A673 (cell line): ENCODE measurements around the gene PIP5K1A. TPM values are rescaled to one million over a fixed set of nuclear protein-coding genes. Genes with fewer than 3 reads are reported as not detected.
"Not testable (repeated sequence)": the region's sequence is repeated elsewhere in the genome, so short reads cannot be mapped to it uniquely, and the experiment has no call there.

Source experiments
- BruUV-seq: library from RNA; stranded (reverse); fragments of 400-500 nt; replicated peaks from 2 replicates; lab custom pipeline; 2021; lab: Mats Ljungman, UMichigan
- CTCF ChIA-PET: fragments of 300-600 bp; sonication (Branson Sonifier 250); formaldehyde crosslinking; loops from one replicate; lab custom pipeline; 2022; ENCODE audit warnings: antibody characterized with exemption; lab: Charles Lee
- POLR2A ChIA-PET: fragments of 300-600 bp; sonication (Branson Sonifier 250); formaldehyde crosslinking; loops from one replicate; lab custom pipeline; 2022; ENCODE audit warnings: antibody characterized with exemption; ENCODE audit not compliant: low non-redundant PET; lab: Charles Lee
- DNase-seq: peaks from one replicate; pipeline ENCODE4 v3.0.0-alpha.2; 2015; ENCODE audit warnings: low spot score
- H3K27ac ChIP-seq: fragments of 200-600 bp; sonication (generic); 2 replicates; pipeline ENCODE4 v1.5.1; 2016; ENCODE audit warnings: mixed run types, low read depth, mild to moderate bottlenecking, mixed read lengths, antibody characterized with exemption, low read length; ENCODE audit not compliant: poor library complexity, severe bottlenecking
- H3K27me3 ChIP-seq: fragments of 200-600 bp; sonication (generic); replicated peaks from 2 replicates; pipeline ENCODE4 v1.6.1; 2017; ENCODE audit warnings: mixed run types, low read depth, mild to moderate bottlenecking, mixed read lengths, antibody characterized with exemption, low read length; ENCODE audit not compliant: insufficient read depth, poor library complexity
- H3K36me3 ChIP-seq: fragments of 200-600 bp; sonication (generic); 2 replicates; pipeline ENCODE4 v1.6.1; 2016; ENCODE audit warnings: mixed run types, mild to moderate bottlenecking, mixed read lengths, antibody characterized with exemption, low read length; ENCODE audit not compliant: insufficient read depth, poor library complexity, severe bottlenecking
- H3K4me1 ChIP-seq: fragments of 200-600 bp; sonication (generic); 2 replicates; pipeline ENCODE4 v1.6.1; 2017; ENCODE audit warnings: mixed run types, mild to moderate bottlenecking, mixed read lengths, antibody characterized with exemption, low read length; ENCODE audit not compliant: insufficient read depth, poor library complexity, severe bottlenecking
- H3K4me3 ChIP-seq: fragments of 200-600 bp; sonication (generic); 2 replicates; pipeline ENCODE4 v1.5.1; 2016; ENCODE audit warnings: low read depth, mixed run types, mild to moderate bottlenecking, mixed read lengths, low read length; ENCODE audit not compliant: poor library complexity, severe bottlenecking
- H3K9me3 ChIP-seq: fragments of 200-600 bp; sonication (generic); 2 replicates; pipeline ENCODE4 v1.6.1; 2016; ENCODE audit warnings: mixed run types, low read depth, mild to moderate bottlenecking, mixed read lengths, antibody characterized with exemption, low read length; ENCODE audit not compliant: poor library complexity, severe bottlenecking
- CTCF ChIP-seq: fragments of 300-800, 200-600 bp; sonication (generic); conservative IDR thresholded peaks from 2 replicates; pipeline ENCODE4 v1.5.1; 2017; ENCODE audit warnings: low read depth, mild to moderate bottlenecking, antibody characterized with exemption, low read length, moderate library complexity, mixed read lengths
- EZH2 ChIP-seq: fragments of 200-600 bp; sonication (generic); IDR thresholded peaks from 2 replicates; pipeline ENCODE4 v1.6.1; 2017; ENCODE audit warnings: borderline replicate concordance, low read depth, mild to moderate bottlenecking, mixed read lengths, antibody characterized with exemption, low read length; ENCODE audit not compliant: poor library complexity, severe bottlenecking
- intact Hi-C: fragments of 100-400 bp; cut with micrococcal nuclease; formaldehyde crosslinking; loops from one replicate; pipeline ENCODE4 v1.10.0; 2022; ENCODE audit not compliant: unreplicated experiment
- total RNA-seq: library from RNA; stranded (reverse); gene quantifications from 2 replicates; pipeline ENCODE4 v1.2.3, GENCODE V29; 2021

Gene PIP5K1A
- total RNA-seq, 1 experiment from 2014 or later = 115 TPM

- CTCF ChIA-PET = no interaction called here
- H3K4me1 ChIP-seq = no peaks in the 10 kb centered on the region
- DNase-seq = no peak
- H3K27ac ChIP-seq = no peak overlapping the region
- no peaks in the 10 kb centered on the region for H3K9me3 ChIP-seq
- H3K36me3 ChIP-seq = no peaks in the 10 kb centered on the region
- POLR2A ChIA-PET = no interaction called here
- no TSS peak for BruUV-seq
- no peaks in the 10 kb centered on the region for H3K27me3 ChIP-seq
- TF ChIP-seq CTCF (no peak), EZH2 (no peak)
- no peak overlapping the region for H3K4me3 ChIP-seq
- intact Hi-C loops = no loop called here
Measured at GRCh38 chr1:151273924-151274466, 75.6 kb downstream of the PIP5K1A start.

GRCh38 chr1:151275341-151275740 lies 77.0 kb downstream of the PIP5K1A start:
- CTCF ChIA-PET, BruUV-seq, H3K9me3 ChIP-seq, H3K4me1 ChIP-seq, H3K27me3 ChIP-seq, H3K36me3 ChIP-seq, DNase-seq, H3K27ac ChIP-seq, H3K4me3 ChIP-seq, intact Hi-C loops: not testable (repeated sequence)
- POLR2A ChIA-PET = interaction anchor here (0.7 kb wide), 1 partner anchor 273 kb away, joined by 9 read pairs; no protein-coding TSS in a partner anchor

GRCh38 chr1:151277249-151277648 lies 78.9 kb downstream of the PIP5K1A start:
- TF ChIP-seq EZH2 (no peak), CTCF (no peak)
- CTCF ChIA-PET = no interaction called here
- no peaks in the 10 kb centered on the region for H3K27me3 ChIP-seq

More at GRCh38 chr1:151277249-151277648, 78.9 kb downstream of the PIP5K1A start:
- intact Hi-C loops = no loop called here
- POLR2A ChIA-PET = no interaction called here
- H3K4me1 ChIP-seq = peaks cover 3% of the 10 kb centered on the region
- no peak overlapping the region for H3K4me3 ChIP-seq
- DNase-seq = no peak
- H3K9me3 ChIP-seq = no peaks in the 10 kb centered on the region
- no TSS peak for BruUV-seq
- no peak overlapping the region for H3K27ac ChIP-seq
- H3K36me3 ChIP-seq = no peaks in the 10 kb centered on the region
